ENCODE data around the gene NECTIN3.

DNA sequence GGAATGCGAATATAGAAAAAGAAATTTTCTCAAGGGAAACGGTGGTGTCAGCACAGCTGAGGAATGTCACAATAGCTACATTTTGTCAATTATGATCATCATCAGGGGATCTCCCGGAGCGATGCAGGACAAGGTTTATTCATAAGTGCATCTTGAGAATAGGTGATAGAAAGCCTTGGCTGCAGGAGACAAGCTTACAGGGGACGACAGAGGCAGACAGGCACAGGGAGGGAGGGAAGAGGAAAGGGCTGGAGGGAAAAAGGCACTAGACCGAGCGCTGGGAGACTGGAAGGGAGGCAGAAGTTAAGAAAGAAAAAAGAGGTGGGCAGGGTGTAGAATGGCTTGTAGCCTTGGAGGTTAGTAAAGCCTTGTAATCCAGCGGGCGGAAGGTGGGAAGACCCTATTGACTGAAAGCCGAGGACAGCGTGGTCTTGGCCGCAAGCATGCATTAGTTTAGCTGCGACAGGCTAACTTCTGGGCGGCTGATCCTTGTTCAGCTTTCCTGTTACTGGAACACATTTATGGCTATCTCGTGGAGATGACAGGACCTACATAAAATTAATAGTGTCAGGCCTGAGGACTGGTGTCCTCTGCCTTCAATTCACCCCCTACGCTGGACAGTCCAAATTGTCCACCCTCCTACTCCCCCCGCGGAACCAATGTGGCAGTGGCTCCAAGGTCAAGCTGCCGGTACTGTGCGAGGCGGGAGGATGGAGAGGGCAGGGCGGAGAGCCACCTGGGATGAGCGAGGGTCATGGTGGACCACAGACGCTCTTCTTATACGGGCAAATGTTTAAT is 1.4 kb upstream of the NECTIN3 start:
- no peak for TF ChIP-seq POLR2A (IDR thresholded peaks at IDR 0.05)
- no peak for TF ChIP-seq CTCF (IDR thresholded peaks at IDR 0.05)
